ENCODE results near the gene SH3D19. TPM values are rescaled to one million over a fixed set of nuclear protein-coding genes. Genes with fewer than 3 reads are reported as not detected.

The SH3D19 gene
- polyA plus RNA-seq, 2 of the 4 experiments (the other 2 are of a cell fraction), result 15.3 to 22.9 TPM

GRCh38 chr4:151314479-151314878, 10.9 kb downstream of the SH3D19 start (continued):
- no peak for TF ChIP-seq REST (IDR thresholded peaks at IDR 0.05)
- no peak for TF ChIP-seq CEBPB (IDR thresholded peaks at IDR 0.05)
- no peak for TF ChIP-seq KDM5A (IDR thresholded peaks at IDR 0.05)
- TF ChIP-seq BCL3 (IDR thresholded peaks at IDR 0.05), result no peak
- no peak for TF ChIP-seq HOXA7 (CRISPR knock-in tag; IDR thresholded peaks at IDR 0.05)
- TF ChIP-seq ZFP36 (IDR thresholded peaks at IDR 0.05; ENCODE audit: borderline replicate concordance, partially characterized antibody), result no peak
- no peak for TF ChIP-seq KDM1A (IDR thresholded peaks at IDR 0.05; ENCODE audit: low read depth)
- no peak for TF ChIP-seq HES2 (IDR thresholded peaks at IDR 0.05)
- TF ChIP-seq CHD2 (IDR thresholded peaks at IDR 0.05; ENCODE audit: low read length, partially characterized antibody), result no peak
- no peak for TF ChIP-seq RAD21 (conservative IDR thresholded peaks at IDR 0.05 in 1 of 2, IDR thresholded peaks at IDR 0.05 in 1 of 2)
- no peak for TF ChIP-seq RARB (CRISPR knock-in tag; IDR thresholded peaks at IDR 0.05)

GRCh38 chr4:151314010-151314355, 11.4 kb downstream of the SH3D19 start:
- no peaks in the 10 kb centered on the region for H3K9me3 ChIP-seq
- ChIA-PET CTCF (no interaction called here), POLR2A (no interaction called here)
- H3K27ac ChIP-seq, result no peak overlapping the region
- TF ChIP-seq HMGXB4 (CRISPR knock-in tag; IDR thresholded peaks at IDR 0.05; ENCODE audit: borderline replicate concordance) (no peak), CHD4 (IDR thresholded peaks at IDR 0.05; ENCODE audit: borderline replicate concordance) (no peak), NR3C1 (IDR thresholded peaks at IDR 0.05) (no peak), HDAC2 (IDR thresholded peaks at IDR 0.05) (no peak), MAX (IDR thresholded peaks at IDR 0.05) (no peak)
- ATAC-seq (no peak), DNase-seq (ENCODE audit: low read depth in 1 of 2, low spot score in 1 of 2) (no peak), FAIRE-seq (no peak)
- WGBS (ENCODE audit: missing lambda C conversion rate), result 100% methylated on average over 1 of the region's 1 CpG
- H3K4me3 ChIP-seq, result no peak overlapping the region
- peaks cover 36% of the 10 kb centered on the region for H3K4me1 ChIP-seq
- no peak overlapping the region for H3K4me2 ChIP-seq

GRCh38 chr4:151313306-151314009, 11.9 kb downstream of the SH3D19 start:
- POLR2A ChIA-PET, result no interaction called here
- no peak for TF ChIP-seq NPAS2 (CRISPR knock-in tag; IDR thresholded peaks at IDR 0.05; ENCODE audit: borderline replicate concordance)
- DNase-seq (ENCODE audit: low read depth in 1 of 2, low spot score in 1 of 2) (no peak), ATAC-seq (no peak), FAIRE-seq (no peak)
- CTCF ChIA-PET, result no interaction called here
- Histone ChIP-seq H3K4me1 (peaks cover 34% of the 10 kb centered on the region), H3K4me3 (no peak overlapping the region), H3K9me3 (no peaks in the 10 kb centered on the region), H3K27ac (no peak overlapping the region), H3K4me2 (no peak overlapping the region)
- 92% methylated on average over 6 of the region's 6 CpGs for WGBS (ENCODE audit: missing lambda C conversion rate)

Measured in A549 (cell line).